ENCODE data around the gene ALG8. TPM values are rescaled to one million over a fixed set of nuclear protein-coding genes. Genes with fewer than 3 reads are reported as not detected.

The ALG8 gene
- total and polyA plus RNA-seq, 2 experiments from 2014 or later = 41.6 to 57.2 TPM

DNA sequence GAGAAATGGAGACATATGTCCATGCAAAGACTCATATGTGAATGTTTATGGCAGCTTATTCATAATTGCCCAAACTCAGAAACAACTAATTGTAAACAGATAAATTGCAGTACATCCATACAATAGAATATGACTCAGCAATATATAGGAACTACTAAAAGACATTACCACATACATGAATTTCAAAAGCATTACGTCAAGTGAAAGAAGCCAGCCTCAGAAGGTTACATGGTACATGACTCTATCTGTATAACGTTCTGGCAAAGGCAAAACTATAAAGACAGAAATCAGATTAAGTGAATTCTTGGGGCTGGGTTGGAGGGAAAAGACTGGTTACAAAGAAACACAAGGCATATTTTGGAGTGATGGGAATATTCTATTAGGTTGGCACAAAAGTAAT, 41.8 kb upstream of the ALG8 start:
- 47 to 55% methylated on average over 2 of the region's 2 CpGs for WGBS, 2 experiments (ENCODE audit: low coverage in 1 of 2, low lambda C conversion rate in 2 of 2, missing lambda C conversion rate in 2 of 2)
- no peaks in the 10 kb centered on the region for H3K9me2 ChIP-seq (ENCODE audit: insufficient read depth)
- TF ChIP-seq EZH2 (IDR thresholded peaks at IDR 0.05; ENCODE audit: insufficient read depth, poor library complexity, severe bottlenecking) (no peak), EZH2phosphoT487 (IDR thresholded peaks at IDR 0.05; ENCODE audit: insufficient read depth, low read depth) (no peak)
- H2AFZ ChIP-seq = no peak overlapping the region
- no peak overlapping the region for H3K4me2 ChIP-seq (ENCODE audit: unreplicated experiment)
- H3K4me1 ChIP-seq (ENCODE audit: insufficient read depth) = peaks cover 11% of the 10 kb centered on the region
- DNase-seq = no peak
- peaks cover 9% of the 10 kb centered on the region; the same call in 1 of the 2 replicates for H3F3A ChIP-seq (ENCODE audit: insufficient read depth)
- peaks cover 90% of the 10 kb centered on the region for H3K79me2 ChIP-seq (ENCODE audit: insufficient read depth)
- no peaks in the 10 kb centered on the region for H4K20me1 ChIP-seq (ENCODE audit: insufficient read depth)
- no peaks in the 10 kb centered on the region for H3K9me3 ChIP-seq (ENCODE audit: low read depth)
- H3K4me3 ChIP-seq = no peak overlapping the region
- H3K27me3 ChIP-seq (replicated peaks; ENCODE audit: insufficient read depth) = no peaks in the 10 kb centered on the region
- H3K9ac ChIP-seq = no peak overlapping the region
- no peak overlapping the region for H3K27ac ChIP-seq
- H3K36me3 ChIP-seq (ENCODE audit: low read depth) = 0 out of 2 replicates have a peak, but pooled peaks cover 6% of the 10 kb centered on the region
- in situ Hi-C loops (cut with MboI) = no loop called here

DNA sequence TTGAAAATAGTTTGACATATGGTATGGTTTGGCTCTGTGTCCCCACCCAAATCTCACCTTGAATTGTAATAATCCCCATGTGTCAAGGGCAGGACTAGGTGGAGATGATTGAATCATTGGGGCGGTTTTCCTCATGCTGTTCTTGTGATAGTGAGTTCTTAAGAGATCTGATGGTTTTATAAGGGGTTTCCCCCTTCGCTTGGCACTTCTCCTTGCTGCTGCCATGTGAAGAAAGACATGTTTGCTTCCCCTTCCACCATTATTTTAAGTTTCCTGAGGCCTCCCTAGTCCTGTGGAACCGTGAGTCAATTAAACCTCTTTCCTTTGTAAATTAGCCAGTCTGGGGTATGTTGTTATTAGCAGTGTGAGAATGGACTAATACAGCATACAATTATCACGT, 41.3 kb upstream of the ALG8 start:
- Histone ChIP-seq H3F3A (ENCODE audit: insufficient read depth) (peaks cover 8% of the 10 kb centered on the region; the same call in 1 of the 2 replicates), H3K9me3 (ENCODE audit: low read depth) (no peaks in the 10 kb centered on the region), H3K4me3 (no peak overlapping the region), H3K4me2 (ENCODE audit: unreplicated experiment) (no peak overlapping the region), H3K9me2 (ENCODE audit: insufficient read depth) (no peaks in the 10 kb centered on the region), H3K9ac (no peak overlapping the region), H3K79me2 (ENCODE audit: insufficient read depth) (peaks cover 91% of the 10 kb centered on the region), H3K36me3 (ENCODE audit: low read depth) (0 out of 2 replicates have a peak, but pooled peaks cover 6% of the 10 kb centered on the region), H2AFZ (no peak overlapping the region), H4K20me1 (ENCODE audit: insufficient read depth) (no peaks in the 10 kb centered on the region), H3K27me3 (replicated peaks; ENCODE audit: insufficient read depth) (no peaks in the 10 kb centered on the region), H3K27ac (no peak overlapping the region), H3K4me1 (ENCODE audit: insufficient read depth) (peaks cover 8% of the 10 kb centered on the region)
- in situ Hi-C loops (cut with MboI) = no loop called here
- no peak for TF ChIP-seq EZH2 (IDR thresholded peaks at IDR 0.05; ENCODE audit: insufficient read depth, poor library complexity, severe bottlenecking)
- TF ChIP-seq EZH2phosphoT487 (IDR thresholded peaks at IDR 0.05; ENCODE audit: insufficient read depth, low read depth) = no peak
- no peak for DNase-seq
- WGBS, 2 experiments (ENCODE audit: low coverage in 1 of 2, low lambda C conversion rate in 2 of 2, missing lambda C conversion rate in 2 of 2) = 97 to 98% methylated on average over 4 of the region's 4 CpGs

GRCh38 chr11:78179459-78180071, 40.1 kb upstream of the ALG8 start:
- H3K9ac ChIP-seq = no peak overlapping the region
- in situ Hi-C loops (cut with MboI) = no loop called here

GRCh38 chr11:78177216-78177615, 37.8 kb upstream of the ALG8 start:
- Histone ChIP-seq H3F3A (ENCODE audit: insufficient read depth) (no peaks in the 10 kb centered on the region), H3K27me3 (replicated peaks; ENCODE audit: insufficient read depth) (no peaks in the 10 kb centered on the region)
- 72 to 80% methylated on average over 7 of the region's 7 CpGs for WGBS, 2 experiments (ENCODE audit: low coverage in 1 of 2, low lambda C conversion rate in 2 of 2, missing lambda C conversion rate in 2 of 2)

More at GRCh38 chr11:78179459-78180071, 40.1 kb upstream of the ALG8 start:
- H3K9me3 ChIP-seq (ENCODE audit: low read depth) = no peaks in the 10 kb centered on the region
- WGBS, 2 experiments (ENCODE audit: low coverage in 1 of 2, low lambda C conversion rate in 2 of 2, missing lambda C conversion rate in 2 of 2) = 95 to 98% methylated on average over 6 to 7 of the region's 7 CpGs
- DNase-seq = no peak
- H3K27ac ChIP-seq = no peak overlapping the region
- TF ChIP-seq EZH2 (IDR thresholded peaks at IDR 0.05; ENCODE audit: insufficient read depth, poor library complexity, severe bottlenecking) = no peak
- TF ChIP-seq EZH2phosphoT487 (IDR thresholded peaks at IDR 0.05; ENCODE audit: insufficient read depth, low read depth) = no peak
- no peaks in the 10 kb centered on the region for H3K27me3 ChIP-seq (replicated peaks; ENCODE audit: insufficient read depth)
- H3K4me2 ChIP-seq (ENCODE audit: unreplicated experiment) = no peak overlapping the region
- H3K4me1 ChIP-seq (ENCODE audit: insufficient read depth) = no peaks in the 10 kb centered on the region
- H3K36me3 ChIP-seq (ENCODE audit: low read depth) = 0 out of 2 replicates have a peak, but pooled peaks cover 6% of the 10 kb centered on the region
- no peak overlapping the region for H2AFZ ChIP-seq
- no peaks in the 10 kb centered on the region for H3F3A ChIP-seq (ENCODE audit: insufficient read depth)
- no peaks in the 10 kb centered on the region for H4K20me1 ChIP-seq (ENCODE audit: insufficient read depth)
- peaks cover 80% of the 10 kb centered on the region for H3K79me2 ChIP-seq (ENCODE audit: insufficient read depth)
- H3K4me3 ChIP-seq = no peak overlapping the region
- no peaks in the 10 kb centered on the region for H3K9me2 ChIP-seq (ENCODE audit: insufficient read depth)

More at GRCh38 chr11:78177216-78177615, 37.8 kb upstream of the ALG8 start:
- Histone ChIP-seq H3K9me2 (ENCODE audit: insufficient read depth) (no peaks in the 10 kb centered on the region), H2AFZ (no peak overlapping the region), H3K4me2 (ENCODE audit: unreplicated experiment) (no peak overlapping the region), H4K20me1 (ENCODE audit: insufficient read depth) (no peaks in the 10 kb centered on the region), H3K9ac (no peak overlapping the region), H3K27ac (no peak overlapping the region), H3K4me1 (ENCODE audit: insufficient read depth) (no peaks in the 10 kb centered on the region), H3K9me3 (ENCODE audit: low read depth) (no peaks in the 10 kb centered on the region), H3K79me2 (ENCODE audit: insufficient read depth) (peaks cover 57% of the 10 kb centered on the region), H3K4me3 (no peak overlapping the region), H3K36me3 (ENCODE audit: low read depth) (peaks cover 14% of the 10 kb centered on the region; the same call in 1 of the 2 replicates)
- no peak for DNase-seq
- no peak for TF ChIP-seq EZH2 (IDR thresholded peaks at IDR 0.05; ENCODE audit: insufficient read depth, poor library complexity, severe bottlenecking)
- no peak for TF ChIP-seq EZH2phosphoT487 (IDR thresholded peaks at IDR 0.05; ENCODE audit: insufficient read depth, low read depth)
- in situ Hi-C loops (cut with MboI) = no loop called here

Measured in GM23248 (cell line).